Stomach (tissue), 4 donors: ENCODE data around the gene C10orf105.

Source experiments
- EP300 ChIP-seq: sonication (generic); formaldehyde crosslinking; IDR thresholded peaks from one replicate; pipeline ENCODE4 v1.6.1; 2017; ENCODE audit warnings: antibody characterized with exemption
- TF ChIP-seq, protein P1 (sequence below), 7 experiments: fragments of 450-650 bp in 4 of 7; fragments of 200-600 bp in 3 of 7; sonication (generic) in 3 of 7; IDR thresholded peaks; one replicate each; pipeline ENCODE4 v1.5.1; 2016 to 2019; ENCODE audit warnings: antibody characterized with exemption in 7 of 7, control low read depth in 2 of 7, mild to moderate bottlenecking in 1 of 7

DNA sequence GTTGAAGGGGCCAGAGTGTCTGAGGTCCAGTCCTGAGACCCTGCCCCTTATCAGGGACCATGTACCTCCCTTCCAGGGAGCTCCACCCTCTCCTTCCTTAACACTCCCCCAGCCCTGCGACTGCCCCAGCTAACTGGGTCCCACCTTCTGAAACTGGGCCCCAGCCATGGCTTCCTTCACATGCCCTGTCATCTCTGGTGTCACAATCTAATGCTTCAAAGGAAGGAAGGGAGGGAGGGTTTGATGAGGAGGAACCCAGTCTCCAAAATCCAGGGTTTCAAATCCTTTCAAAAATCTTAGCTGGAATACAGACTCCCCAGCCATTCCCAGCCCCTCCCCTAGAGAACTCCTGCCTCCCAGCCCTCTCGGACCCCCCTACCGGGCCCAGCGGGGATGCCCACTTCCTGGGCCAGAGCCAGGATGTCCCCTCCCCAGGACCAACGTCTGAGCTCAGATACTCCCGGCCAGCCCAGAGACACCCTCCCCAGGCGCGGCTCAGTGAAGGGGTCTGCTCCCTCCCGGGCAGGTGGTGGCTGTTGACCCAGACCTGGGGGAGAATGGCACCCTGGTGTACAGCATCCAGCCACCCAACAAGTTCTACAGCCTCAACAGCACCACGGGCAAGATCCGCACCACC is 18.0 kb downstream of the C10orf105 start:
- TF ChIP-seq EP300: no peak
- TF ChIP-seq, protein P1, sequence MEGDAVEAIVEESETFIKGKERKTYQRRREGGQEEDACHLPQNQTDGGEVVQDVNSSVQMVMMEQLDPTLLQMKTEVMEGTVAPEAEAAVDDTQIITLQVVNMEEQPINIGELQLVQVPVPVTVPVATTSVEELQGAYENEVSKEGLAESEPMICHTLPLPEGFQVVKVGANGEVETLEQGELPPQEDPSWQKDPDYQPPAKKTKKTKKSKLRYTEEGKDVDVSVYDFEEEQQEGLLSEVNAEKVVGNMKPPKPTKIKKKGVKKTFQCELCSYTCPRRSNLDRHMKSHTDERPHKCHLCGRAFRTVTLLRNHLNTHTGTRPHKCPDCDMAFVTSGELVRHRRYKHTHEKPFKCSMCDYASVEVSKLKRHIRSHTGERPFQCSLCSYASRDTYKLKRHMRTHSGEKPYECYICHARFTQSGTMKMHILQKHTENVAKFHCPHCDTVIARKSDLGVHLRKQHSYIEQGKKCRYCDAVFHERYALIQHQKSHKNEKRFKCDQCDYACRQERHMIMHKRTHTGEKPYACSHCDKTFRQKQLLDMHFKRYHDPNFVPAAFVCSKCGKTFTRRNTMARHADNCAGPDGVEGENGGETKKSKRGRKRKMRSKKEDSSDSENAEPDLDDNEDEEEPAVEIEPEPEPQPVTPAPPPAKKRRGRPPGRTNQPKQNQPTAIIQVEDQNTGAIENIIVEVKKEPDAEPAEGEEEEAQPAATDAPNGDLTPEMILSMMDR (IDR thresholded peaks at IDR 0.05): no peak
